HuH-7.5 (cell line): ENCODE data around the gene LRPAP1.

Experiments used
- DNase-seq: peaks from one replicate; pipeline ENCODE4 v3.0.0; 2011; ENCODE audit warnings: low spot score

Gene LRPAP1

DNA sequence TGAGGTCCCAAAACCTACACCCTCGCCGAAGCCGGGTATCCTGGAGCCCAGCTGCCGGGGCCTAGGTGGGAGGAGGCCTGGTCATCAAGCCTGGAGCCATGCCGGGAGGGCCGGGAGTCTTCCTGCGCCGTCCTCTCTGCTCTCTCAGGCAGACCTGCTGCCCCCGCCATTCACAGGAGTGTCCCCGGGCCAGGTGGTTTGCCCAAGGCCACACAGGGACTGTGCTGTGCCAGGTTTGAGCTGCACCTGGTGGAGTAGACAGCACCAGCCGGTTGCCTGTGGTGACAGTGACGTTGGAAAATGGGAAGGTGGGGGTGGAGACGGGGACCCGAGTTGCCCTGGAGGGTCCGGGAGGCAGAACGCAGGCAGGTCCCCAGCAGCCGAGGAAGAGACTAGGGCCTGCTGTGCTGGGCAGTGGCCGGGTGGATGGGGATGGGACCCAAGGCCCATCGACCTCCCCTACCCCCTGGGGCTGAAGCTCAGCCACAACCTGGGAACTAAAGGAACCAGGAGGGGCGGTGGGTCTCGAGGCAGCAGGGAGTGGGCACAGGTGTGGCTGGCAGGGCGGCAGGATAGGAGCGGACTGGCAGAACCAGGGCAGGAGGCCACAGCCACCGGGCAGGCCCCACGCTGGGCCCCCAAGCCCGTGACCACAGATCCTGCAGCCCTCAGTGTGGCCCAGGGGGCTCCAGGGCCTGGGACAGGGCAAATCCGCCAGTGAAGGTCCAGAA, 59.6 kb downstream of the LRPAP1 start:
- DNase-seq = no peak

DNA sequence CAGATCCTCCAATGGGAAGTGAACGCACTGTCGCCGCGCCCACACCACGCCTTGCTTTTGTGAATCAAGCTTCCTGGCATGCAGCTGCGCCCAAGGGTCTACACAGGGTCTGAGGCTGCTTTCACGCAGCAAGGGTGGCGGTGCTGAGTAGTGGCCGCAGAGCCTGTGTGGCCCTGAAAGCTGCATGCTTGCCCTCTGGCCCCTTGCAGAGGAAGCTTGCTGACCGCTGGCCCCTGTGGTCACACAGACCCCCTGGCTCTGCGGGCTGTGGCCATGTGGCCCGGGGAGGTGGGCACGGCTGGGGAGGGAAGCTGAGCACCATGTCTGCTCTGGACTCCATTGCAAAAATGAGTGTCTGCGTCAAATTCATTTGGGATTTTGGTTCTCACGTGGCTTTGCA, 60.3 kb downstream of the LRPAP1 start:
- no peak for DNase-seq

DNA sequence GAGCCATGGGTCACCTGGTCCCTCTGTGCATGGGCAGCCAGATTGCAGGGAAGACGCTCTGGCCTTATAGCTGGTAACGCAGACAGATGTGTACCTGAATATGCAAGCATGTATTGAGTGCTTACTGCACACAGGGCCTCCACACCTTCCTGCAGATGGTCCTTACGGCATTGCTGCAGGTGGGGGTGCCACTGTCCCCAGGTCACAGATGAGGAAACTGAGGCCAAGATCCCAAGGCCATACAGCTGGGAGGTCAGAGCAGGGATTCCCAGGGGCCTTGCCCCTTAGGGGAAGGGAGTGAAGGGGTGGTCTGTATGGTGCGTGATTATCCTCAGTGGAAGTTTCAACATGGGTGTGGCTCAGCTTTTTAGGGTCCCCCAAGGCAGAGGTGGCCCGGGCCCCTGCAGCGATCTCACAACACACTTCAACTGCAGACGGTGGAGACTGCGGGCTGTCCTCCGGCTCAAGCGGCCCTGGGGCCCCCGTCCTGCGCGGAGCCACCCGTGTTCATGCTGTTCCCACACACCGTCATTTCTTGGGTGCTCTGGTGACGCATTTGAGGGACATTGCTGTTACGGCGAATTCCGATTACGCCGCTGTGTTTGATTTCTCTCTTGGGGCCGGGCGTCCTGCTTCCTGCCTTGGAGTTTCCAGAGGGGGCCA, 61.0 kb downstream of the LRPAP1 start:
- DNase-seq = no peak

DNA sequence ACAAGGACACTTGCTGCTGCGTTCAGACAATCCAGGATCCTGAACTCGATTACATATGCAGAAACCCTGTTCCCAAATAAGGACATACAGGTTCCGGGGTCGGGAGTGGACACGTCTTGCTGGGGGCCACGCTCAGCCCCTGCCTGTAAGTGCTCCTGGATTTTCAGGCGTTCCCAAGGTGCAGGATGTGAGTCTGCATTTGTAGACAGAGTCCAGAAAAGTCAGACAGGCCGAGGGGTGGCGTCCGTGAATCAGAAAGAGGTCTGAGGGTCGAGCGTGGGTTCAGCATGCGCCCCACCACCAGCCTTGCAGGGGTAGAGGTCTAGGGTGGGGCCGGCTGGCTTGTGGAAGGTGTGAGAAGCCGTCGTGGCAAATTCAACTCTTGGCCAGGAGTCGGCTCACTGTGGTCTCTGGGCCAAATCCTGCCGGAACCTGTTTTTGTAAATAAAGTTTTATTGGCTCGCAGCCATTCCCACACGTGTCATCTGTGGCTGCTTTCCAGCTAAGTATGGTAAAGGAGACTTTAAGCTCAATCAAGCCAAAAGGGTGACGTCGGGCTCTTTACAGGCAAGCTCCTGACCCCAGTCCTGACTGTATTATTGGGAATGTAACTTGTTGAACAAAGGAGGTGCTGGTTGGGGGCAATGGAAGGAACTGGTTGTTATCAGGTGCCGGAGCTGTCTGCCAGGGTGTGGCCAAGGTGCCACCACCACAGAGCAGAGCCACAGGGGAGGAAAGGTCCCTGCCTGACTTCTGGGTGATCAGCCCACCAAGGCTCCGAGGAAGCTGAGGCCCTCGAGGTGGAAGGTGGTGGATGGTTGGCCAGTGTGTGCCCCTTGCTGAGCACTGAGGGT, 61.8 kb downstream of the LRPAP1 start:
- DNase-seq = no peak

DNA sequence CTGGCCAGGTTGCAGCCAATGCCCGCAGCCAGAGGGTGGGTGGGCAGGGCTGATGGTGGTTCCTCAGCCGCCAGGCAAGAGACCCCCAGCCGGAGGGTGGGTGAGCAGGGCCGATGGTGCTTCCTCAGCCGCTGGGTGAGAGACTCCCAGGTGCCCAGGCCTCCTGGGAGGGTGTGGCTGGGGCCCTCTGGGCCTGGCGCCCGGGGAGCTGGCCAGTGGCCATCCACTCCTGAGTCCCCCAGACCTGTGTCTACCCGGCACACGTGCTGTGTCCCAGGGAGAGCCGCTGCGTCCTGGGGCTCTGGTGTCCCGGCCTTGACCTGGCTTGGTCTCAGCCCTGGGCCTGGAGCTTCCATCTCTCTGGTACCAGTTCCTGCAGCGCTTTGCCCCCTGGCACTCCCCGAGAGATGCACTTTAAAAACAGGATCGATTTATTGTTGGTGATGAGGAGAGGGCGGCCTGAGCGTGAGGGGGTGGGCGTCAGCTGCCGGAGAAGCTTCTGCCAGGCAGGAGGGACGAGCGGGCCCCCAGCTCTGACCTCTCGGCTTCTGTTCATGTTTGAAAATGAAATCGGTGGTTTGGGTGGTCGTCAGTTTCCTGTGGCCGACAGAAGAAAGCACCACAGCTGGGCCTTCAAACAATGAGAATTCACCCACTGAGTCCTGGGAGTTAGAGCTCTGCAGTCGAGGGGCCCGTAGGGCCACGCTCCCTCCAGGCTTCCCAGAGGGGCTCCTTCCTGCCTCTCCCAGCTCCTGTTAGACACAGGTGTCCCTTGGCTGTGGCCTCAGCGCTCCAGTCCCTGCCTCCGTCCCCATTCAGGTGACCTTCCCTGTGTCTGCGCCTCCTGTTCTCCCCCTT, 62.6 kb downstream of the LRPAP1 start:
- no peak for DNase-seq

DNA sequence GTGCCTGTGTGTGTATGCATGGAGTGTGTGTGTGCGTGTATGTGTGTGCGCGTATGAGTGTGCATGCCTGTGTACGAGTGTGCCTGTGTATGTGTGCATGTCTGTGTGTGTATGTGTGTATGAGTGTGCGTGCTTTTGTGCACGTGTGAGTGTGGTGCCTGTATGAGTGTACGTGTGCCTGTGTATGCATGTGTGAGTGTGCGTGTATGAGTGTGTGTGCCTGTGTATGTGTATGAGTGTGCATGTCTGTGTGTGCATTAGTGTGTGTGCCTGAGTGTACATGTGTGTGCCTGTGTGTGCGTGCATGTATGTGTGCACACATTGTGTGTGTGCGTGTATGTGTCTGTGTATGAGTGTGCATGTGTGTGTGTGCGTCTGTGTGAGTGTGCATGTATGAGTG, 63.4 kb downstream of the LRPAP1 start:
- DNase-seq = no peak

DNA sequence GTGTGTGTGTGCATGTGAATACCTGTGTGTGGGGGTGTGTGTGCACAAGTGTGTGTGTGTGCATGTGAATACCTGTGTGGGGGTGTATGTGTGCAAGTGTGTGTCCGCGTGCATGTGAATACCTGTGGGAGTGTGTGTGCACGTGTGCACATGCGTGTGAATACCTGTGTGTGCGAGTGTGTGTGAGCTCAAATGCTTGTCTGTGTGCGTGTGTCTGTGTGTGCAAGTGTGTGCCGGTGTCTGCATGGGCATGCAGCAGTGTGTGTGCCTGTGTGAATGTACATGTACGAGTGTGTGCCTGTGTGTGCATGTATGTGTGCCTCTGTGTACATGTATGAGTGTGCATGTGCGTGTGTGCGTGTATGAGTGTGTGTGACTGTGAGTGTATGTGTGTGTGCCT, 64.1 kb downstream of the LRPAP1 start:
- no peak for DNase-seq

DNA sequence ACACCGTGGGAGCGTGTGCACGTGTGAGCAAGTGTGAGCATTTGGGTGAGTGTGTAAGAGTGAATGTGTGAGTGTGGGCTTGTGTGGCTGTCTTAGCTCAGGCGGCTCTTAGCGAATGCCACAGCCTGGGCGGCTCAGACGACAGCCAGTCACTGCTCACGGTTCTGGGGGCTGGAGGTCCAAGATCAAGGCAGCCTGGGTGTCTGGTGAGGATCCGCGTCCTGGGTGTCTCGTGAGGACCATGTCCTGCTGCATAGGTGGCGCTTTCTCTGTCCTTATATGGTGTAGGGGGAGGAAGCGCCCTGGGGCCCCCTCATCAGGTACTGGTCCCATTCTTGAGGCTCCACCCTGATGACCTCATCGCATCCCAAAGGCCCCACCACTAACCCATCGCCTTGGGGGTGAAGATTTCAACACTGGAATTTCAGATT, 64.6 kb downstream of the LRPAP1 start:
- no peak for DNase-seq

DNA sequence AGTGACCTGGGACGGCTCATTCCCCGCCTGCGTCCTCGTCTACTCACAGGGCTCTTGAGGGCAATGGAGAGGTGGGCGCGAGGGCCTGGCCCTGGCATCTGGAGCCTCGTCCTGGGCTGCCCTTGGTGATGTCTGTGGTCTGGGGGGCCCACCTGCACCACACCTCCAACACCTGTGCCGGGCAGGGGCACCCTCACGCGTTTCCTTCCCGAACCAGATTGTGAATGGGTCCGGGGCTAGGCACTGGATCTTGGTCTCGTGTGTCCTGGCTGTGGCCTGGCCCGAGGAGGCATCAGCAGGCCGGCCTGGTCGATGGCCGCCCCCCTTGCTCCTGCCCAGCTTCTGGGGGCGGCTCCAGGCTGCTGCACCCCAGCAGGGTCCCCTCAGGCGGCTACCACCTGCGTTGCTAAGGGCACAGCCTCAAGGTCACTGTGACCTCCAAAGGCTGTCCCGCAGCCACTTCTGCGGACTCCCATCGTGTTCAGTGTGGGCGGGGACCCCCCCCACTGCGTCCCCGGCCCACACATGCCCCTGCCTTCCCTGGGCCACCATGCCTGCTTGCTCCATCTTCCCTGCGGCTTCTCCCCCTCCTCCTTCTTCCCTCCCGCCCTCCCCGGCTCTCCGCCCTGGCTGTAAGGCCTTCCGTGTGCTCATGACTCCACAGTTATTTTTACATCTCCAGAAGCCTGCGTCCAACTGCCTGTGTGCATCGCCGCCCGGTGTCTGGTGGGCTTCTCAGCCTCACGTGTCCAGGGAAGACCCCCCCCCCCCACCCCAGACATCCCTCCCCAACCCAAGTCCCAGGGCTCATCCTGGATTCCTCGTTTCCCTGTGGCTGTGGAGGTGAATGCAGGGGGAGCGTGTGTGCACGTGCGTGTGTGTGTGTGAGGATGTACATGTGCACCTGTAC, 65.3 kb downstream of the LRPAP1 start:
- DNase-seq = no peak

DNA sequence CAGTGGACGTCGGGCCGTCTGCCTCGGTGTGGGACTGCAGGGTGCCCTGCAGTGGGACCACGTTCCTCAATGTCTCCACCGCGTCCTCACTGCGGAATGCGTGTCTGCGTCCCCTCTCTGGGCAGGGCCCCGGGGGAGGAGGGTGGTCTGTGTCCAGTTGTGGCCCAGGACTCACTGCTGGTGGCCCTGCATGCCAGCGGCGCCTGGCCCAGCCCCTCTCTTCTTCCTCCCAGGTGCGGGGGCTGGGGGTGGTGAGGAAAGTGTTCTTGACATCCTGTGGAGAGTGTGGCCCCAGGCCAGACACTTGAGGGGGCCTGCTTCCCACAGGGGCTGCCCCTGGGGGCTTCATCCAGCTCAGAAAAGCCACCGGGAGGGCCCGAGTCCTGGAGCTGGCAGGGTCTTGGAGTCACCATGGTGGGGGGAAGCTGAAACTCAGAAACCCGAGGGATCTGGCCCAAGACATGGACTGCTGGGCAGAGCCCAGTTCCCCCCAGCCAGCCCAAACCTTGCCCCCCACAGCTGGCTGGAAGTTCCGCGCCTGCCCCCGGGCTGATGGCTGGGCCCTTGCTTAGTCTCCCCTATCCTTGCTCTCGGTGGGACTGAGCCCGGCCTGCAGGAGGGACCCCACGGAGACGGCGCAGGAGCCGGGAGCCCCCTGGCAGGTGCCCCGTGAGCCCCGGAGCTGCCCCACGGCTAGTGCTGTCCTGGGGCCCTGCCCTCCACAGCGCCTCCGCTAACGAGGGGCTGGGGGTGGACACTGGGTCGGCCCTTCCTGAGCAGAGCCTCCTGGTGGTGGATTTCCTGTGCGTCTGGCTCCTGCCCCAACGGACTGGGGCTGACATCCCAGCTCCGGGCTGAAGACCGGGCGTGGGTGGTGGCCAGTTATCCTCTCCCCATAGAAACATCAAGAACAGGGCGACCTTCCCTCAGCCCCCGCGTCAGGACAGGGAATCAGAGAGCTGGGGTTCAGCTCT, 66.2 kb downstream of the LRPAP1 start:
- peak; percentile 87 for DNase-seq

DNA sequence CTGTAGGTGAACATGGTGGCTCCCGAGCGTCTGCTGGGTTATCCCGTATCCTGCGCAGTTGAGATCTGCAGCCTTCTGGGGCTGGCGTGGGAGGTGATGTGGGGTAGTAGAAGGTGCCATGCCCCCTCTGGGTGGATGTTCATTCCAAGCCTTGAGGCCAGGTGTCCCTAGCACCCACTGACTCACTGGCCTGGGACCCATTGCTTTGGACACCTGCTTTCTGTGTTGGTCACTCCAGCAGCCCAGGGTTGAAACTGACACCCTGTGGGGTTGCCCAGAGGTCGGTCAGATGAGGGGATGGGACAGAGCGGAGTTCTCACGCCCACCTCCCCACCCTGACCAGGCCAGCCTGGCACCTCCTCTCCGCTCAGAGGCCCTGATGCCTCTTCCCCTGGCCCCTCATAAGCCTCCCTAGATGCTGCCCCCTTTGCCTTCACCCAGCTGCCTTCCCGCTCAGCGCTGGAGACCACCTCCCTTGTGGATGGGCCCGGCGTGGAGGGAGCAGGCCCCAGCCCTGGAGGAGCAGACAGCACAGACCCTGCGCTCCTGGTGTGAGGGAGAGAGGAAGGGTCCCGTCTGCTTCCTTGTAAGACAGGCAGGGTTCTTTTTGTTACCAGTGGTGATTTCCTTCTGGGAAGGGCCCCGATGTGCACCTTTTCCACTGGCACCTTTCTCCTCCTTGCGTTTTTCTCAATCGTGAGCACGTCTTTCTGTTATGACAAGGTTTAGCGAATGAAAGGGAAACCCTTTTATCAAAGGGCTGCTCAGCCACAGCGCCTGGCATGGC, 67.1 kb downstream of the LRPAP1 start:
- no peak for DNase-seq

DNA sequence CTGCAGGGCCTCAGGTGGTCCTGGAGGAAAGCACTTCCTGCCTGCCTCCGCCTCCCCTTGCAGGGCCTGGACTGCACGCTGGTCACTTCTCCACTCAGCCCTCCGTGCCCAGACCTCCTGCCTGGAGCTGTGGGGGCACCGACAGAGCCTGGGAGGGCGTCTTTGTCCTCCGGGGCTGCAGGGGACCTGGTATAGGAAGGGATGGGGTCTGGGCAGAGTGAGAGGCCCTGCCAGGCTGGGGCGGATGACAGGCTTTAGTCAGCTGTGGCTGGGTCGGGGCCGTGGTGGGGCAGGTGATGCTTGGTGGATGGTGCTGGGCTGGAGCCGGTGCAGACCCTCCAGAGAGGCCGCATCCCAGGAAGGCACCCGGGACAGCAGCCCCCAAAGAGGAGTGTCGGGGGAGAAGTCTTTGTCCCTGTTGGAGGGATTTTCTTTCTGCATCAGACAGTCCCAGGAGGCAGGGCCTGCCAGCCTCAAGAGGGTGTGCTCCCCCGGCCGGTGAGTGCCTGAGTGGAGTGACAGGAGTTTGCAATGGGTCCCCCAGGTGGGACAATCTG, 67.8 kb downstream of the LRPAP1 start:
- DNase-seq = no peak

DNA sequence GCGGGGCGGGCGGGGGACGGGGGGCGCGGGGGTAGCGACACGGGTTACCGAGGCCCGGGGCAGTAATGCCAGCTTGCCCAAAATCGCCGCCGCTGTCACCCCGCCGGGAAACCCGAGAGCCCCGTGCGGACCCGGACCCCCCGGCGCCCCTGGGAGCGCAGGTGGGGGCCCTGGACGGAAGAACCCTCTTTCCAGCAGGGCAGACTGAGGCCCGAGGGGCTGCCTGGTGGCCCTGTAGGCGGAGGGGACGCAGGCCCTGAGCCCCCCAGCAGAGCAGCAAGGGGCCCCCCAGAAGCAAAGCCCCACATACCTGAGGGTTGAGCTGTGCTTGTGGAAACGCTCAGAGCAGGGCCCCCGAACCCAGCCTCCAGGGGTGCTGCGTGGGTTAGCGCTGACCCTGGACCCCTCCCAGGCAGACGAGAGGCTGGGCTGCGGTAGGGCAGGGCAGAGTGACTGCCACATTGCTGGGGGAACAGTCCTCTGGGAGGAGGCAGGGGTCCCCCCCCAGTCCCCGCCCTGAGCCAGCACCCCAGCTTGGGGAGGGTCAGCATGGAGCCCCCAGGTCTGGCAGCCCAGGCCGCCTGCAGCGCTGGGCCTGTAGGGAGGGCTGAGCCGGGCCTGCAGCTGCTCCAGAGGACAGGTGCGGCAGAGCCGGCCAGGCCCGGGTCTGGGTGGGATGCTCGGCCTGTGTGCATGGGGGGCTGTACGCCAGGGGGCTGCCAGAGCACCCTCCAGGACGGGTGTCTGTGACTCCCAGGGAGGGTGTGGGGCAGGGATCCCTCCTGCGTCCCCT, 68.5 kb downstream of the LRPAP1 start:
- DNase-seq = no peak

DNA sequence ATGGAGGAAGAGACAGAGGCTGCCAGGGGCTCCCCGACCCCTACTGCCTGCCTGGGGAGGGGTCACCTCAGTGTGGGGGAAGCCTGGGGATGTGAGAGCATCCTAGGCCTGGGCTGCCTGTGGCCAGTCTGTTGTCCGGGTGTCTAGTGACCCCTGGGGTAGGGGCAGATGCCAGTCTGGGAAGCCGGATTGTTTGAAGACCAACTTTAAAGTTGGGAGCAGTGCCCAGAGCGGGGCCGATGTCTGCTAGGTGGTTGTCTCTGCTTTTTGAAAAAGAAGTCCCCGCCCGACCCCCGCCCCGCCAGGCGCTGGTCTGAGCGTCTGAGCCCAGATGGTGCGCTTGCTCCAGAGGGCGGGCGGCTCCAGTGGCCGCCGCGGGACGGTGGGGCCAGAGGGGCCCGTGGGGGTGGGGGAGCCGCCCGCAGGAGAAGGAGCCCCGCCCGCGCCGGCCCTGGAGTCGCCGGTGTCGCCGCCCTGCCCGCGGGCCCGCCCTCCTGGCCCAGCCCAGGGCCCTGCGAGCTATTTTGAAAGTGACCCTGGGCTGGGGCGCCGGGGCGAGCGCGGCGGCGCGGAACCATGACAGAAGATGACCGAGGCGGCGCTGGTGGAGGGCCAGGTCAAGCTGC, 69.3 kb downstream of the LRPAP1 start, which contains the start of gene DOK7:
Gene DOK7, plus strand, starts transcription at position 517 of the 626 bp plus-strand sequence. Its CDS starts 70 bp downstream, at position 587.
- DNase-seq = no peak

DNA sequence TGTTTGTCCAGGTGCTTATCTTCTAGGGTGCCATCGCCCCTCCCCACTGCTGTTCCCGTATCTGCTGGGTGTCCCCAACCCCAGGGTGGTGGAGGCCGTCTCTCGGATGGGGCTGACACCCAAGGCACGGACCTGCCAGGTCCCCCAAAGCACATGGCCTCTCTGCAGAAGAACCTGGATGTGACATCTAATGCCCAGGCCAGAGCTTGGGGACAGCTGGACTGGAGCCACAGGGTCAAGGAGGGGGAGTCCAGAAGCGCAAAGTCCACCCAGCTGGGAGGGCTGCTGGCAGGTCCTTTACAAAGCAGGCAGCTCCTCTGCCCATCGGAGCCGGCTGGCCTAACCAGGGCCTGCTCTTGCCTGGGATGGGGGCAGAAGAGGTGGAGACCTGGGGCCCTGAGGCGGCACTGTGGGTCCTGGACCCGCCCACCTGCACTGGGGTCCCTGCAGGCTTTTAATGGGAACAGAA, 69.9 kb downstream of the LRPAP1 start:
- no peak for DNase-seq

DNA sequence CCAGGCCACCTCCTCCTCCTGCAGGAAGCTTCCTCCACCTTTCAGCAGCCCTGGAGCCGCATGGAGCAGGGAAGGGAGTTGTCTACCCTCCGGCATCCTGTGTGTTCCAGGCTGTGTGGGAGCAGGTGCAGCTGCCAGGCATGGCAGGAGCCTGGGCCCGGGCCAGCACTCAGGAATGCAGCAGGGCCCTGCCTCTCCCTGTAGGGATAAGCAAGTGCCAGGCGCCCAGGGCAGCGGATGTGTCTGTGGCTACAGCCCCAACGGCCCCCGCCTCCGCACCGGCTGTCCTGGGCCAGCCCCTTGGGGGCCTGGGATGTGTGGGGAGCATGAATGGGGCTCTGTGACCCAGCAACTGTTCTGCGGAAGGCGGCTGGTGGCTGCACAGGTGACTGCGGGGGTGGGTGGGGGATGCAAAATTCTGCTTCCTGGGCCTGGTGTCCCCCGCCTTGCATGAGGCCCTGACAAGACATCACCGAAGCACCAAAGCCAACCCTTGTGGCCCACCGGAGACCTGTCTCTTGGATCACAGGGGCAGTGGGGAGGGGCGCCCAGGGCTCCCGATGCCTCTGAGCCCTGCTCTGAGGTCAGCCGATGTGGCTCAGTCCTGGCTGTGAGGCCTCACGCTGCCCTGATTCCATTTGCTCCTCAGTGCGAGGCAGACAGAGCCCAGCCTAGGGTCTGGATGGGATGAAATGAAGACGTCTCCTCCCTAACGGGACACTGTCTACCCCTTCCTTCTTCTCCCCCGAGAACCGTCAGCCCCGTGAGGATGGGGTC, 70.5 kb downstream of the LRPAP1 start:
- no peak for DNase-seq
